Endodermal cell (in vitro differentiated cells): ENCODE measurements around the gene SNAI1. TPM values are rescaled to one million over a fixed set of nuclear protein-coding genes. Genes with fewer than 3 reads are reported as not detected.

Experiments used
- DNase-seq: peaks from one replicate; pipeline ENCODE4 v3.0.0-alpha.2; 2017
- H3K27ac ChIP-seq: 2 replicates; pipeline ENCODE4 v1.5.1; 2013; ENCODE audit warnings: mild to moderate bottlenecking, low read depth, low read length, moderate library complexity
- H3K27me3 ChIP-seq: 2 replicates; pipeline ENCODE4 v1.6.1; 2013; ENCODE audit warnings: mild to moderate bottlenecking, low read length, moderate library complexity; ENCODE audit not compliant: insufficient read depth, control insufficient read depth, poor library complexity, severe bottlenecking
- H3K36me3 ChIP-seq: 2 replicates; pipeline ENCODE4 v1.7.0; 2013; ENCODE audit warnings: mild to moderate bottlenecking, low read length, moderate library complexity; ENCODE audit not compliant: control insufficient read depth, insufficient read depth
- H3K4me1 ChIP-seq: one replicate; pipeline ENCODE4 v1.7.0; 2013; ENCODE audit warnings: low read length; ENCODE audit not compliant: control insufficient read depth, insufficient read depth
- H3K4me3 ChIP-seq: 2 replicates; pipeline ENCODE4 v1.5.1; 2013; ENCODE audit warnings: mild to moderate bottlenecking, low read length, moderate library complexity
- H3K9ac ChIP-seq: 2 replicates; pipeline ENCODE4 v1.6.1; 2013; ENCODE audit warnings: mild to moderate bottlenecking, low read length, moderate library complexity; ENCODE audit not compliant: poor library complexity, severe bottlenecking; ENCODE audit errors: extremely low read depth
- H3K9me3 ChIP-seq: 2 replicates; pipeline ENCODE4 v1.6.1; 2013; ENCODE audit warnings: mild to moderate bottlenecking, low read length, moderate library complexity; ENCODE audit not compliant: control insufficient read depth
- H3K27ac Mint-ChIP-seq: 2 replicates; pipeline ENCODE4 v1.8.0; 2020; ENCODE audit warnings: mixed read lengths
- H3K27me3 Mint-ChIP-seq: 2 replicates; pipeline ENCODE4 v1.8.0; 2021; ENCODE audit warnings: mild to moderate bottlenecking, mixed read lengths; ENCODE audit not compliant: insufficient read depth
- H3K36me3 Mint-ChIP-seq: 2 replicates; pipeline ENCODE4 v1.8.0; 2020; ENCODE audit warnings: low read depth, mixed read lengths
- H3K4me1 Mint-ChIP-seq: 2 replicates; pipeline ENCODE4 v1.8.0; 2020; ENCODE audit warnings: mixed read lengths
- H3K4me3 Mint-ChIP-seq: 2 replicates; pipeline ENCODE4 v1.8.0; 2020; ENCODE audit warnings: mild to moderate bottlenecking, moderate library complexity, mixed read lengths
- H3K9me3 Mint-ChIP-seq: 2 replicates; pipeline ENCODE4 v1.8.0; 2020; ENCODE audit warnings: mild to moderate bottlenecking, mixed read lengths
- WGBS, 2 experiments: methylation state at CpG; one replicate each; pipeline versions ENCODE4 v1.1.5 to v1.1.7; 2013; ENCODE audit warnings: missing lambda C conversion rate in 2 of 2, mixed read lengths in 1 of 2; ENCODE audit not compliant: insufficient coverage in 1 of 2, insufficient read length in 1 of 2; 5-methylcytosine and 5-hydroxymethylcytosine counted together
- total RNA-seq, 2 donors: library from RNA; stranded (reverse); fragmentation: NEBNext Ultra II Directional in 1 of 2; extraction: Animal tissue kit (Norgen Biotek cat#: 25700) in 1 of 2; gene quantifications; 2 replicates in 1 of 2; 3 replicates in 1 of 2; pipeline ENCODE4 v1.2.1, GENCODE V29; 2021
- TF ChIP-seq, protein P1 (sequence below): fragments of 200-600 bp; sonication (generic); conservative IDR thresholded peaks from 2 replicates; pipeline ENCODE4 v1.5.0; 2021; ENCODE audit warnings: antibody characterized with exemption, mild to moderate bottlenecking

The SNAI1 gene
- total RNA-seq, 2 donors from 2014 or later: 10.6 to 13.1 TPM

DNA sequence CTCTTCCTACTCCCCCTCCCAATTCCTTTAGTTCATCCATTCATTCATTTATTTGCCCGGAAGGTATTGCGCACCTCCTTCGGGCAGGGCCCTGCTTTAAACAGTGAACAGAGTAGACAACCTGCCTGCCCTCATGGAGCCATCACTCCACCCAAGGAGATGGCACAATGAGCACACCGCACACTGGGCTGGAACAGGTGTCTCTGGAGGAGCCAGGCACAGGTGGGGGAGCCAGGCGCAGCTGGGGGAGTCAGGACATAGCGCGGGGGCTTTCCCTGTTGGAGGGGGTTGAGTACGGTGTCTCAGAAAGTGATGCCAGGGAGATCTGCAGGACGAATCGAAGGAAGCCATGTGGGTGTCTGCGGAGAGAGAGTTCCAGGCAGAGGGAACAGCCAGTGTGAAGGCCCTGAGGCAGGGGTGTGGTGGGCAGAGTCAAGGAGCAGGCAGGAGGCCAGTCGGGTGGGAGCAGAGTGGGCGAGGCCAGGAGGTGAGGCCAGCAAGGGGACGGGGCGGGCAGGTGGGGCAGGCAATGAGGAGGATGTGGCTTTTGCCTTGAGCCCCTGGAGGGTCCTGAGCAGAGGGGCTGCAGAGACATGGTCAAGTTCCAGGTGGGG, 46.4 kb downstream of the SNAI1 start:
- Mint-ChIP-seq H3K9me3 (no peaks in the 10 kb centered on the region), H3K27me3 (no peaks in the 10 kb centered on the region), H3K36me3 (no peaks in the 10 kb centered on the region), H3K4me3 (no peak overlapping the region), H3K27ac (peak overlapping the region; percentile 39), H3K4me1 (peaks cover 6% of the 10 kb centered on the region)
- TF ChIP-seq, protein P1, sequence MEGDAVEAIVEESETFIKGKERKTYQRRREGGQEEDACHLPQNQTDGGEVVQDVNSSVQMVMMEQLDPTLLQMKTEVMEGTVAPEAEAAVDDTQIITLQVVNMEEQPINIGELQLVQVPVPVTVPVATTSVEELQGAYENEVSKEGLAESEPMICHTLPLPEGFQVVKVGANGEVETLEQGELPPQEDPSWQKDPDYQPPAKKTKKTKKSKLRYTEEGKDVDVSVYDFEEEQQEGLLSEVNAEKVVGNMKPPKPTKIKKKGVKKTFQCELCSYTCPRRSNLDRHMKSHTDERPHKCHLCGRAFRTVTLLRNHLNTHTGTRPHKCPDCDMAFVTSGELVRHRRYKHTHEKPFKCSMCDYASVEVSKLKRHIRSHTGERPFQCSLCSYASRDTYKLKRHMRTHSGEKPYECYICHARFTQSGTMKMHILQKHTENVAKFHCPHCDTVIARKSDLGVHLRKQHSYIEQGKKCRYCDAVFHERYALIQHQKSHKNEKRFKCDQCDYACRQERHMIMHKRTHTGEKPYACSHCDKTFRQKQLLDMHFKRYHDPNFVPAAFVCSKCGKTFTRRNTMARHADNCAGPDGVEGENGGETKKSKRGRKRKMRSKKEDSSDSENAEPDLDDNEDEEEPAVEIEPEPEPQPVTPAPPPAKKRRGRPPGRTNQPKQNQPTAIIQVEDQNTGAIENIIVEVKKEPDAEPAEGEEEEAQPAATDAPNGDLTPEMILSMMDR: no peak
- no peaks in the 10 kb centered on the region for H3K9me3 ChIP-seq
- 91 to 92% methylated on average over 14 to 15 of the region's 15 CpGs for WGBS, 2 experiments
- no peaks in the 10 kb centered on the region for H3K36me3 ChIP-seq
- no peak overlapping the region for H3K4me3 ChIP-seq
- no peaks in the 10 kb centered on the region for H3K27me3 ChIP-seq
- H3K4me1 ChIP-seq: no peaks in the 10 kb centered on the region
- DNase-seq: peak; percentile 44
- no peak overlapping the region for H3K27ac ChIP-seq
- no peak overlapping the region for H3K9ac ChIP-seq

DNA sequence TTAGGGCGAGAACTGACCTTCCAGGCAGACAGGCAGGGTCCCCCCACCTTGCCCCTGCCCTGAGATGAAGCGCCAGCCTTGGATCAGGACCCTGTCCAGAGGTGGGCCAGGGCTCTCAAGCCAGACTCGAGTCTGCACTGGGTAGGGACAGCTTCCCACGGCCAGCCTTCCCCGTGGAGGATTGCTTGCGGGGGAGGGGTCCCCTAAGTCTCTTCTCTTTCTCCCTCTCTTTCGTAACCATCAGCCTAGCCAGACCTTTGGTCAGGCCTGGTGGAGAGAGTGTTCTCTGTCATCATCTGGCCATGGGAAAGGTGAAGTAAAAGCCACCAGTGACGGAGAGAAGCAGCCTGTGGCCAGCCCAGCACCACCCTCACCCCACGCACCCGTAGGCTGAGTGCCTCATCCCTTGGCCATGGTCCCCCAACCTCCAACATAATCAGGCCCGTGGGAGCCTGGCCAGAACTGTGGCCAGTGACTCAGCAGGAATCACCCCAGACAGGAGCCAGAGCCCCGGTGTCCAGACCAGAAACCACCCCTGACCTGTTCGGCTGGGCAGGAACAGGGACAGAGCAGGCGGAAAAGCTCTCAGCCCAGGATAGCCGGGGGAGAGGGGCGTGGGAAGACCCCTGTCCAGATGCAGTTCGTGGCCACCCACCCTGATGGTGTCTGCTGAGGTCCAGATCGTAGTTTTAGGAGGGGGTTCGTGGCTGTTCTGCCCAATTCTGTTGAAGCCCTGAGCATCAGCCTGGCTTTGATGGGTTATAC, 47.1 kb downstream of the SNAI1 start:
- WGBS, 2 experiments: 87 to 89% methylated on average over 2 to 18 of the region's 19 CpGs
- Histone ChIP-seq H3K36me3 (no peaks in the 10 kb centered on the region), H3K4me1 (no peaks in the 10 kb centered on the region), H3K9me3 (no peaks in the 10 kb centered on the region), H3K27ac (no peak overlapping the region), H3K9ac (no peak overlapping the region), H3K27me3 (no peaks in the 10 kb centered on the region), H3K4me3 (no peak overlapping the region)
- Mint-ChIP-seq H3K4me3 (no peak overlapping the region), H3K4me1 (peaks cover 6% of the 10 kb centered on the region), H3K36me3 (no peaks in the 10 kb centered on the region), H3K27me3 (no peaks in the 10 kb centered on the region), H3K27ac (peak overlapping the region; percentile 79), H3K9me3 (no peaks in the 10 kb centered on the region)
- DNase-seq: peak; percentile 46
- TF ChIP-seq, protein P1: no peak

DNA sequence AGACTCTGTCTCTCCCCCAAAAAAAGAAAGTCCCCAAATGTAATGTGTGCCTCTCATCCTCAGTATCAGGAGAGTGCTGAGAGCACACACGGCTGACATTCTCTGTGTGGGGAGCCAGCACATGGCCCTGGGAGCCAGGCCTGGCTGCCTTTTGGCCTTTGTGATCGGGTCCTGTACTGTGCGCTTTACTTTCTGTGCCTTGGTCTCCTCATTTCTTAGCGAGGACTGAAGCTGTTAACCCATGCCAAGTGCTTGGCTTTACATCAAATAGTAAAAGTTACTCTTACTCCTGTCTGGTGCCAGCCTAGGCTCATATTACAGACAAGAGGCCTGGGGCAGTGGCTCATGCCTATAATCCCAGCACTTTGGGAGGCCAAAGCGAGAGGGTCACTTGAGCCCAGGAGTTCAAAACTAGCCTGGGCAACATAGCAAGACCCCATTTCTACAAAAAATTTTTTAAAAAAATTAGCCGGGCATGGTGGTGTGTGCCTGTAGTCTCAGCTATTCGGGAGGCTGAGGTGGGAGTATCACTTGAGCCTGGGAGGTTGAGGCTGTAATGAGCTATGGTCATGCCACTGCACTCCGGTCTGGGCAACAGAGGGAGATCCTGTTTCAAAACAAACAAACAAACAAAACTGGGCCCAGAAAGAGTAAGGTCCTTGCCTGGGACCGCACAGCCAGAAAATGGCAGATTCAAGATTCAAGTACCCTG, 50.3 kb downstream of the SNAI1 start:
- no peak overlapping the region for H3K27ac Mint-ChIP-seq
- no peak overlapping the region for H3K4me3 Mint-ChIP-seq
- Histone ChIP-seq H3K9ac (no peak overlapping the region), H3K36me3 (no peaks in the 10 kb centered on the region), H3K4me1 (no peaks in the 10 kb centered on the region), H3K9me3 (no peaks in the 10 kb centered on the region), H3K27me3 (no peaks in the 10 kb centered on the region), H3K4me3 (no peak overlapping the region), H3K27ac (no peak overlapping the region)
- no peak for DNase-seq
- no peaks in the 10 kb centered on the region for H3K36me3 Mint-ChIP-seq
- TF ChIP-seq, protein P1: no peak
- peaks cover 7% of the 10 kb centered on the region for H3K4me1 Mint-ChIP-seq
- WGBS, 2 experiments: 86 to 91% methylated on average over 7 to 9 of the region's 9 CpGs
- H3K27me3 Mint-ChIP-seq: no peaks in the 10 kb centered on the region
- no peaks in the 10 kb centered on the region for H3K9me3 Mint-ChIP-seq
